Measurements from ENCODE around the gene HK2. TPM values are rescaled to one million over a fixed set of nuclear protein-coding genes. Genes with fewer than 3 reads are reported as not detected.
A peak's percentile ranks its signal among the peaks of the same experiment; 100 is the strongest.
"Not testable (repeated sequence)": the region's sequence is repeated elsewhere in the genome, so short reads cannot be mapped to it uniquely, and the experiment has no call there.

The HK2 gene
- total RNA-seq, 1 donor from 2014 or later = 12.0 TPM

- DNase-seq (ENCODE audit: extremely low read depth, low read depth, low spot score) = no peak
These were observed 1.1 kb downstream of the HK2 start for GRCh38 chr2:74834792-74835755.

DNA sequence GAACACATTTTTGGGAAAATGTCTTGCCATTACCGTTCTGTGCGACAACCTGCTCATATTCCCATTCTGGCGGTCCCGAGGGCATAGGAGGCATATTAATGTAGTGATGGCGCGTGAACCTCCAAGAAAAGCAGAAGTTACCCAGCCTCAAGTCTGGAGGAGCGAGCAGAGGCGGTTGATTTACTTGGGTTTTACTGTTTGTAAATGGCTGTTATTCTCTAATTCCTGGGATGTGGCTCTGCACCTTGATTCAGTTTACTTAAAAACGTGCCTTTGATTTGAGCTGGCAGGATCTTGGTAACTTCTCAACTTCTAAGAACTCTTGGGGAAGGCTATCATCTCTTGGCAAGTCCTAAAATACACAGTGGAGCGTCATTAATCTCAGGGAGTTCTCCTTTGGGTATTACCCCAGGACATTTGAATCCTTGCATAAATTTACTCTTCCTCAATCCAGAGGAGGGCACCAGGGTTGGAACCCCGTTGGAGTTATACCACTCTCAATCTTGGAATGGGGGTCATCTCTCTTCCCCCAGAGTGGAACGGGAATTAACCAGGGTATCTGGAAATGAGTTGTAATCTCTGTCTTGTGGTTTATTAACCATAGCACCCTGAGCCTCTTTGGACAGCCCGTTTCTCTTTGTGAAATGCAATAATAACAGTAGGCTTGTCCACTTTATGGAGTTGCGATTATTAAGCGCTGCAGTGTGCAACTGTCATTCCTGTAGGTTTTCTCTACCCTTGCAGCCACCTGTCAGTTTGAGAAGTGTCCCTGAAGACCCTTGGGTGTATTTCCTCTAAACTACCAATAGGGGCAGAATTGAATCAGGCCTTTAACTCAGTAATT lies 2.1 kb downstream of the HK2 start:
- DNase-seq (ENCODE audit: extremely low read depth, low read depth, low spot score) = no peak

GRCh38 chr2:74836675-74837401 lies 2.9 kb downstream of the HK2 start:
- no peak for DNase-seq (ENCODE audit: extremely low read depth, low read depth, low spot score)

GRCh38 chr2:74841641-74842040 lies 7.7 kb downstream of the HK2 start:
- no peak for DNase-seq (ENCODE audit: extremely low read depth, low read depth, low spot score)

GRCh38 chr2:74843433-74843832 lies 9.5 kb downstream of the HK2 start:
- peak; percentile 41 for DNase-seq (ENCODE audit: extremely low read depth, low read depth, low spot score)

DNA sequence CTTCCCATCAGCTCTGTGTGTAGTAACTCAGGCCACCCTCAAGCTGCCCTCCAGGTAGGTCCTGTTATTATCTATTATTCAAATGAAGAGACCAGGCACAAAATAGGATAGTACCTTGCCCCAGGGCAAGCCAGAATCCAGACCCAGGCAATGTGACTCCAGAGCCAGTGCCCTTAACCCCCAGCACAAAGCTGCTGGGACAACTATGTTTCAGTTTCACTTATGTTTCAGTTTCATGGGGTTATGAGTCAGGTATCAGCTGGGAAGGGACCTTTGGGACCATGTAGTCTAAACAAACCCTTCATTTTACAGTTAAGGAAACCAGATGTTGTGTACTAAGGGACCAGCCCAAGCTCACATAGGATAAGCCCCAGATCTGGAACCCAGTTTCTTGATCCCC lies 10.0 kb downstream of the HK2 start:
- no peak for DNase-seq (ENCODE audit: extremely low read depth, low read depth, low spot score)

- DNase-seq (ENCODE audit: extremely low read depth, low read depth, low spot score) = no peak
These were observed 10.8 kb downstream of the HK2 start for GRCh38 chr2:74844752-74845151.

GRCh38 chr2:74845217-74845751 lies 11.4 kb downstream of the HK2 start:
- DNase-seq (ENCODE audit: extremely low read depth, low read depth, low spot score) = peak; percentile 76

- no peak for DNase-seq (ENCODE audit: extremely low read depth, low read depth, low spot score)
These were observed 12.1 kb downstream of the HK2 start for GRCh38 chr2:74845991-74846390.

DNA sequence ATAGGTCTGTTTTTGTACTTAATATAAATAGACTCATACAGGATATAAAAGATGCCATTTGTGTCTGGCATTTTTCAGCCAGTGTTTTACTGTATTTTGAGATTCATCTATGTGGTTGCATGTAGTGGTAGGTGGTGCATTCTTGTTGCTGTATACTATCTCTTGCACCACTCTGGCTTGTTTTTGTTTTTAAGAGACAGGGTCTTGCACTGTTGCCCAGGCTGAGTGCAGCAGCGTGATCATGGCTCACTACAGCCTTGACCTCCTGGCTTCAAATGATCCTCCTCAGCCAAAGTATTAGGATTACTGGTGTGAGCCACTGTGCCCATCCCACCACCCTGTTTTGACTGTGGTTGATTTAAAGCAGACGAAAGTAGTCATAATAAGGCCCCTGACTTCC lies 12.6 kb downstream of the HK2 start:
- DNase-seq (ENCODE audit: extremely low read depth, low read depth, low spot score) = no peak

DNA sequence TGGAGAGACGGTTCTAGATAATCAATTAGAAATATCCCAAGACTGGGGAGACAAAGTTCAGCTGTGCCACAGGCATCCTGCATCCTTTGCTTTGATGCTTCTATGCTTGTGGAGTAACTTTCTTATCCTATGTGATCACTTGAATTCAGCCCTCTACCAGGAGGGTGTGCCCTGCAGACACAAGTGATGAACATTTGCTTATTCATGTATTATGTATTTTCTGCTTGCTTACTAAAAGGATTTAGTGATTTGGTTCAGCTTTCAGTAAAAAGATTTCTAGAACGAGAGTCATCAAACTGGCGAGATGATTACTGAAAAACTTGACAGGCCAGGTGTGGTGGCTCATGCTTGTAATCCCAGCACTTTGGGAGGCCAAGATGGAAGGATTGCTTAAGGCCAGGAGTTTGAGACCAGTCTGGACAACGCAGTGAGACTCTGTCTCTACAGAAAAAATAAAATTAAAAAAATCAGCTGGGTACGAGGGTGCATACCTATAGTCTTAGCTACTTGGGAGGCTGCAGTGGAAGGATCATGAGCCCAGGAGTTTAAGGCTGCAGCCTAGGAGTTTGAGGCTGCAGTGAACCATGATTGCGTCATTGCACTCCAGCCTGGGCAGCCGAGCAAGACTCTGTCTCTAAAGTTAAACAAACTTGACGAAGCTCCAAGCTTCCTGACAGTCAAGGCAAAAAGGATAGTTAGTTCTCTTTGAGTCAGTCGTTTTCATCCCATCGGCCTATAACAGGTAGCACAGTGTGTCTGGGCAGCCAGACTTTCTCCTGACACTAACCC lies 13.3 kb downstream of the HK2 start:
- DNase-seq (ENCODE audit: extremely low read depth, low read depth, low spot score) = no peak

- DNase-seq (ENCODE audit: extremely low read depth, low read depth, low spot score) = no peak
These were observed 15.4 kb downstream of the HK2 start for GRCh38 chr2:74849228-74849892.

DNA sequence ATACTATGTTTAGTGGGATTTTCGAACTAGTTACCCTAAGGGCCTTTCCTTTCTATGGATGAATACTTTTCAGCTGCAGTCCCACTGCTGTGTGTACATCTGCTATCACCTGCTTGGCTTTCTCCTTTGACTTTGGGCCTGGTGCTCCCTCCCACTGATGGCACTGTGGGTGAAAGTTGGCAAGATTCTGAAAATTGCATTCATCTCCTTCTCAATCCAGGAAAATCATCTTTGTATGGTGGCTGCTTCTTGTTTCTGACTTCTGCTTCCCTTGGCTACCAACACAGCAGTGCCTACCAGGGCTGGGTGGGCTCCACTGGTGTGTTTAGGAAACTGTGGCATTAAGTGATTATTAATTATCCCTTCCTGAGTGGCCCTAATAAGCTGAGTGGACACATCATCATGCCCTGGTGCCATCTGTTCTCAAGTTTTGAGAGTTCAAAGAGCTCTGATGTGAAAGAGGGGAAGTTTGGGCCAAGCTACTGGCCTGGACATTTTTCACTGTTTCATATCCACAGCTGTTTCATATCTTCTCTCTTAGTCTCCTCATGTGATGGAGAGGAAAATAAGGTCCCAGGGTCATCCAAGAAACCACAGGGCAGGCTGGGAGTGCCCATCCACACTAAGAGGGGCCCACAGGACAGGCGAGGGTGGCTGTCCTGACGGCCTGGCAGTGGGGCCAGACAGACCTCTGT lies 16.7 kb downstream of the HK2 start:
- DNase-seq (ENCODE audit: extremely low read depth, low read depth, low spot score) = no peak

GRCh38 chr2:74851191-74851566 lies 17.3 kb downstream of the HK2 start:
- DNase-seq (ENCODE audit: extremely low read depth, low read depth, low spot score) = no peak

DNA sequence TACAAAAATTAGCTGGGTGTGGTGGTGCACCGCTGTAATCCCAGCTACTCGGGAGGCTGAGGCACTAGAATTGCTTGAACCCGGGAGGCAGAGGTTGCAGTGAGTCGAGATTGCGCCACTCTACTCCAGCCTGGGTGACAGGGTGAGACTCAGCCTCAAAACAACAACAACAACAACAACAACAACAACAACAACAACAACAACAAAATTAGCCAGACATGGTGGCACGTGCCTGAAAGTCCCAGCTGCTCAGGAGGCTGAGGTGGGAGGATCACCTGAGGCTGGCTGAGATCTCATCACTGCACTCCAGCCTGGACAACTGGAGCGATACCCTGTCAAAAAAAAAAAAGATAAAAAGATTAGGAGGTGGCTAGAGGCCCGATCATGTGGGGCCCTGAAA lies 19.4 kb downstream of the HK2 start:
- DNase-seq (ENCODE audit: extremely low read depth, low read depth, low spot score) = not testable (repeated sequence)

DNA sequence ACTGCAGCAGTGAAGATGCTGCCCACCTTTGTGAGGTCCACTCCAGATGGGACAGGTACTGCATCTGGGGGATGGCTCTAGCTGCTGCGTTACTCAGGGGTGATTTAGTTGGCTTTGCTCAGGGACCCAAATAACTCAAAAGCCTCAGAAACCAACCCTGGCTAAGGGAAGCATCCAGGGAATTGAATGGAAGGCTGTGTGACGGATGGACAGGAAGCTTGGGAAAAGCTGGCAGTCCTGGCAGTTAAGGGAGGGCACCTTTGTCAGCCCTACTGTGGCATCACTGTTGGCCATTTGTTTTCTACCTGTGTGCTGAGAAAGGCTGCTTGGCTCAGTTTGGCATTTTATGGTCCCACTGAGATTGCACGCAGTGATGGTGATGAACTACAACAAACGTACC lies 20.5 kb downstream of the HK2 start:
- DNase-seq (ENCODE audit: extremely low read depth, low read depth, low spot score) = no peak

DNA sequence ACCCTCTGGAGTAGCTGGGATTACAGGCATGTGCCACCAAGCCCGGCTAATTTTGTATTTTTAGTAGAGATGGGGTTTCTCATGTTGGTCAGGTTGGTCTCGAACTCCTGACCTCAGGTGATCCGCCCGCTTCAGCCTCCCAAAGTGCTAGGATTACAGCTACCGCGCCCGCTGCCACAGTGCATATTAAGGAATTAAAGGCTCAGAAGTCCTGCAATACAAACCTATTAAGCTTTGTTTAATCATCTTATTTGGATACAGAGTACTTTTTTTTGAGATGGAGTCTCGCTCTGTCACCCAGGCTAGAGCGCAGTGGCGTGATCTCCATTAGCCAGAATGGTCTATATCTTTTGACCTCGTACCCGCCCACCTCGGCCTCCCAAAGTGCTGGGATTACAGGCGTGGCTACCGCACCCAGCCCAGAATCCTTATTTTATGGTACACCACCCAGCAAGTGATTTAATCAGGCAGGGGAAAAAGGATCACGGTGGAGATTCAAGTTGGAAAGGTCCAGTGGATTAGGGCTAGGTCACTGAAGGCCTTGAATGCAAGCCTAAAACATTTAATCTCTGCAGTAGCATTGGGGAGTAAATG lies 21.3 kb downstream of the HK2 start:
- not testable (repeated sequence) for DNase-seq (ENCODE audit: extremely low read depth, low read depth, low spot score)

DNA sequence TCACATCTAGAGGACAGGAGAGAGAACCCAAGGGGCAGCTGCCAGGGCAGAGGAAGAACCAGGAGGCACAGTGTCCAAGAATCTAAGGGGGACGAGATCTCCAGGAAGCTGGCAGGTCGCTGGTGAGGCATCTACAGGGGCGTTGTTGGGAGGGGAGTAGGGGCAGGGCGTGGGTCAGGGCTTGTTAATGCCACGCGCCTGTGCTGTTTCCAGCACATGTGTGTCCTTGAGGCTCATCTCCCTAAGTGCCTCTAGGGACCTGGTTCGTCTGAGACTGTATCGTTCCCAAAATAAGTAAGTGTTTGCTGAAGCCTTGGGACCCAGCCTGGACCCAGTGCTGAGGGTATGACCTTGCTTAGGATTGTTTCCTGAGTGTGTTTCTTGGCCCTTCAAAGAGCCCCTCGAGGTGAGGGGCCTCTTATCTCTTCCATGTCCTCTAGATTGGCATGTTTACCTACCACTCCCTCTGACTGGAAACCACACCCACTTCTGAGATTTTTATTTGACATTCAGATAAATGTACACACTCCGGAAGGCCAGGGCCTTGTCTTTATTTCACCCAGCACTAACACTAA lies 22.2 kb downstream of the HK2 start:
- no peak for DNase-seq (ENCODE audit: extremely low read depth, low read depth, low spot score)

Measured in glomerular endothelial cell (primary cell).